Astrocyte (in vitro differentiated cells and primary cell): ENCODE measurements around the gene NRP1. TPM values are rescaled to one million over a fixed set of nuclear protein-coding genes. Genes with fewer than 3 reads are reported as not detected.

ENCODE experiments used
- DNase-seq: peaks from one replicate; pipeline ENCODE4 v3.0.0-alpha.2; 2010; ENCODE audit warnings: low read depth
- FAIRE-seq: peaks from 2 replicates; lab custom pipeline; 2011; peaks lifted over from hg19 to GRCh38; lab: Jason Lieb, UNC
- H2AFZ ChIP-seq: 2 replicates; pipeline ENCODE4 v1.6.0; 2012; ENCODE audit warnings: low read depth, low read length, inconsistent platforms
- H3K27ac ChIP-seq: 2 replicates; pipeline ENCODE4 v1.5.1; 2011; ENCODE audit warnings: low read depth, low read length, inconsistent platforms
- H3K27me3 ChIP-seq: 2 replicates; pipeline ENCODE4 v1.6.0; 2011; ENCODE audit warnings: low read length, inconsistent platforms; ENCODE audit not compliant: insufficient read depth
- H3K36me3 ChIP-seq: 2 replicates; pipeline ENCODE4 v1.5.1; 2011; ENCODE audit warnings: low read length, inconsistent platforms; ENCODE audit not compliant: insufficient read depth
- H3K4me1 ChIP-seq: 2 replicates; pipeline ENCODE4 v1.5.1; 2011; ENCODE audit warnings: low read length, inconsistent platforms; ENCODE audit not compliant: insufficient read depth
- H3K4me2 ChIP-seq: 2 replicates; pipeline ENCODE4 v1.6.0; 2012; ENCODE audit warnings: low read length, inconsistent platforms
- H3K4me3 ChIP-seq: 2 replicates; pipeline ENCODE4 v1.5.1; 2011; ENCODE audit warnings: low read depth, mild to moderate bottlenecking, low read length, inconsistent platforms; ENCODE audit not compliant: insufficient read depth
- H3K79me2 ChIP-seq: 2 replicates; pipeline ENCODE4 v1.6.0; 2012; ENCODE audit warnings: mild to moderate bottlenecking, low read length, inconsistent platforms; ENCODE audit not compliant: insufficient read depth
- H3K9ac ChIP-seq: 2 replicates; pipeline ENCODE4 v1.6.0; 2012; ENCODE audit warnings: mild to moderate bottlenecking, low read length, inconsistent platforms
- H3K9me3 ChIP-seq: 2 replicates; pipeline ENCODE4 v1.5.1; 2012; ENCODE audit warnings: low read depth, mild to moderate bottlenecking, low read length, inconsistent platforms; ENCODE audit not compliant: insufficient read depth
- H4K20me1 ChIP-seq: 2 replicates; pipeline ENCODE4 v1.6.0; 2012; ENCODE audit warnings: low read length, inconsistent platforms; ENCODE audit not compliant: insufficient read depth
- H3K27ac Mint-ChIP-seq: one replicate; pipeline ENCODE4 v1.8.0; 2021; ENCODE audit warnings: mild to moderate bottlenecking, mixed read lengths; ENCODE audit not compliant: unreplicated experiment
- H3K27me3 Mint-ChIP-seq: one replicate; pipeline ENCODE4 v1.8.0; 2021; ENCODE audit warnings: low read depth, mixed read lengths; ENCODE audit not compliant: unreplicated experiment
- H3K36me3 Mint-ChIP-seq: one replicate; pipeline ENCODE4 v1.8.0; 2021; ENCODE audit warnings: low read depth, mixed read lengths; ENCODE audit not compliant: unreplicated experiment
- H3K4me1 Mint-ChIP-seq: one replicate; pipeline ENCODE4 v1.8.0; 2021; ENCODE audit warnings: low read depth, mixed read lengths; ENCODE audit not compliant: unreplicated experiment
- H3K4me3 Mint-ChIP-seq: one replicate; pipeline ENCODE4 v1.8.0; 2021; ENCODE audit warnings: mild to moderate bottlenecking, moderate library complexity, mixed read lengths; ENCODE audit not compliant: unreplicated experiment
- H3K9me3 Mint-ChIP-seq: one replicate; pipeline ENCODE4 v1.8.0; 2021; ENCODE audit warnings: mild to moderate bottlenecking, mixed read lengths; ENCODE audit not compliant: unreplicated experiment
- CTCF ChIP-seq: IDR thresholded peaks from 2 replicates; pipeline ENCODE4 v1.5.1; 2011; ENCODE audit warnings: low read depth, mild to moderate bottlenecking, inconsistent platforms, low read length, moderate library complexity; ENCODE audit not compliant: insufficient read depth
- EZH2 ChIP-seq: IDR thresholded peaks from 2 replicates; pipeline ENCODE4 v1.6.1; 2012; ENCODE audit warnings: mild to moderate bottlenecking, low read length, inconsistent platforms; ENCODE audit not compliant: insufficient read depth
- total RNA-seq: library from RNA; stranded (reverse); gene quantifications from 2 replicates; pipeline ENCODE4 v1.2.1, GENCODE V29; 2021

NRP1 gene
- total RNA-seq, 1 donor from 2014 or later, result 59.4 TPM

- Histone ChIP-seq H2AFZ (no peak overlapping the region), H3K4me1 (peaks cover 25% of the 10 kb centered on the region), H3K79me2 (peaks cover 12% of the 10 kb centered on the region), H3K27me3 (no peaks in the 10 kb centered on the region), H3K4me3 (no peak overlapping the region), H3K27ac (peak overlapping the region; percentile 71), H3K4me2 (peak overlapping the region; percentile 39), H3K9ac (peak overlapping the region; percentile 37), H3K9me3 (no peaks in the 10 kb centered on the region), H4K20me1 (no peaks in the 10 kb centered on the region), H3K36me3 (peaks cover 41% of the 10 kb centered on the region)
- Mint-ChIP-seq H3K9me3 (peaks cover 2% of the 10 kb centered on the region), H3K4me1 (peaks cover 43% of the 10 kb centered on the region), H3K4me3 (peak overlapping the region; percentile 63), H3K36me3 (peaks cover 23% of the 10 kb centered on the region), H3K27me3 (no peaks in the 10 kb centered on the region), H3K27ac (peak overlapping the region; percentile 99)
- no peak for TF ChIP-seq CTCF
- TF ChIP-seq EZH2, result no peak
- peak; percentile 88 for DNase-seq
- peak; percentile 52 for FAIRE-seq
Observed at GRCh38 chr10:33211106-33211878, 123.2 kb downstream of the NRP1 start.

- Histone ChIP-seq H3K79me2 (peaks cover 12% of the 10 kb centered on the region), H4K20me1 (no peaks in the 10 kb centered on the region), H2AFZ (no peak overlapping the region), H3K4me3 (no peak overlapping the region), H3K27ac (no peak overlapping the region), H3K4me2 (no peak overlapping the region), H3K4me1 (peaks cover 21% of the 10 kb centered on the region), H3K9ac (no peak overlapping the region), H3K9me3 (no peaks in the 10 kb centered on the region), H3K27me3 (no peaks in the 10 kb centered on the region), H3K36me3 (peaks cover 54% of the 10 kb centered on the region)
- DNase-seq (no peak), FAIRE-seq (no peak)
- Mint-ChIP-seq H3K27ac (no peak overlapping the region), H3K9me3 (peaks cover 2% of the 10 kb centered on the region), H3K27me3 (no peaks in the 10 kb centered on the region), H3K4me1 (peaks cover 29% of the 10 kb centered on the region), H3K36me3 (peaks cover 34% of the 10 kb centered on the region), H3K4me3 (no peak overlapping the region)
- TF ChIP-seq CTCF (no peak), EZH2 (no peak)
Observed at GRCh38 chr10:33209802-33210201, 124.7 kb downstream of the NRP1 start.

GRCh38 chr10:33208166-33208565 is 126.3 kb downstream of the NRP1 start:
- no peaks in the 10 kb centered on the region for H3K27me3 Mint-ChIP-seq
- Histone ChIP-seq H3K9ac (no peak overlapping the region), H3K9me3 (no peaks in the 10 kb centered on the region), H3K4me1 (peaks cover 16% of the 10 kb centered on the region), H3K79me2 (peaks cover 2% of the 10 kb centered on the region), H3K4me2 (no peak overlapping the region), H3K27me3 (no peaks in the 10 kb centered on the region), H3K4me3 (no peak overlapping the region), H3K36me3 (peaks cover 39% of the 10 kb centered on the region), H4K20me1 (no peaks in the 10 kb centered on the region), H3K27ac (no peak overlapping the region), H2AFZ (no peak overlapping the region)
- TF ChIP-seq EZH2, result no peak
- no peak for TF ChIP-seq CTCF
- peaks cover 29% of the 10 kb centered on the region for H3K36me3 Mint-ChIP-seq
- H3K27ac Mint-ChIP-seq, result no peak overlapping the region
- H3K4me1 Mint-ChIP-seq, result peaks cover 17% of the 10 kb centered on the region
- H3K4me3 Mint-ChIP-seq, result no peak overlapping the region
- FAIRE-seq, result no peak
- no peaks in the 10 kb centered on the region for H3K9me3 Mint-ChIP-seq
- DNase-seq, result no peak
